Activated CD4-positive, alpha-beta T cell treated with anti-CD3 and anti-CD28 coated beads, Interleukin-2, amount 50 U/mL, for 1 hour (primary cell): Measurements from ENCODE around the gene IST1.

Experiments used
- DNase-seq: peaks from one replicate; pipeline ENCODE4 v3.0.0-alpha.2; 2020

Gene IST1

DNA sequence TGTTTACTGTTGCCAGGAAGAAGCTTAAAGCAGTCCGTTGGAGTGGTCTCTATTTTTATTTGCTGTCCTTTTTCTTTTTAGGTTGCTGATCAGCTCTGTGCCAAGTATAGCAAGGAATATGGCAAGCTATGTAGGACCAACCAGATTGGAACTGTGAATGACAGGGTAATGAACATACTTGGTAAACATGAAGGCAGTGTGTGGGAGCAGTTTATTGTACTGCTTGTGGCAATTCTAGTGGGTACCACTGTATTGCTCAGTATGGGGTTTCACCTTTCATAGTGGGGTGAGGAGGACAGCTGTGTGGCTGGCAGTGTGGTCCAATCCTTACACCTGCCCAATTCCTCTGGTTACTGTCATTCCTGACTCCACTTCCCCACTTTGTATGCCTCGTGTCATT is 25.3 kb downstream of the IST1 start:
- no peak for DNase-seq

- no peak for DNase-seq
Measured at GRCh38 chr16:71923941-71924690, 28.8 kb downstream of the IST1 start.

DNA sequence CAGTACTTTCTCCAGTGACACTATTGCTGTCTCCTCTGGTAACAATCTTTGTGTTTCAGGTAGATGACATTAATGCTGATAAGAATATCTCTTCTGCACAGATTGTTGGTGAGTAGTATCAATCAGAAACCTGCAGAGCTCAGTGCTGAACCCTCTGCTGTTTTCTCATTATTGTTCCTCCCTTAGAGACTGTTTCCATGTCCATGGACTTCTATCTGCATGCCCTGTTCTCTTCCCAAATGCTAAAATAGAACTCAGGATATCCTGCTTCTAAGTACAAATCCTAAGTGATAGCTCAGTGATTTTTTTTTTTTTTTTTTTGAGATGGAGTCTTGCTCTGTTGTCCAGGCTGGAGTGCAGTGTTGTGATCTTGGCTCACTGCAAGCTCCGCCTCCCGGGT is 29.4 kb downstream of the IST1 start:
- DNase-seq: no peak

DNA sequence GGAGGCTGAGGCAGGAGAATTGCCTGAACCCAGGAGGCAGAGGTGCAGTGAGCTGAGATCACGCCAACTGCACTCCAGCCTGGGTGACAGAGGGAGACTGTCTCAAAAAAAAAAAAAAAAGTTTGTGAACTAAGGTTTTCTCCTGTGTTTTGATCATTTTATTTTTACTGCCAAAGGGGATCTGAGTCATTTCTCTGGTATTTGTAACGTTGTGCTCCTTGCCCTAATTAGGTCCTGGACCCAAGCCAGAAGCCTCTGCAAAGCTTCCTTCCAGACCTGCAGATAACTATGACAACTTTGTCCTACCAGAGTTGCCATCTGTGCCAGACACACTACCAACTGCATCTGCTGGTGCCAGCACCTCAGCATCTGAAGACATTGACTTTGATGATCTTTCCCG is 32.1 kb downstream of the IST1 start:
- DNase-seq: no peak

- DNase-seq: no peak
Measured at GRCh38 chr16:71927787-71928186, 32.5 kb downstream of the IST1 start.

DNA sequence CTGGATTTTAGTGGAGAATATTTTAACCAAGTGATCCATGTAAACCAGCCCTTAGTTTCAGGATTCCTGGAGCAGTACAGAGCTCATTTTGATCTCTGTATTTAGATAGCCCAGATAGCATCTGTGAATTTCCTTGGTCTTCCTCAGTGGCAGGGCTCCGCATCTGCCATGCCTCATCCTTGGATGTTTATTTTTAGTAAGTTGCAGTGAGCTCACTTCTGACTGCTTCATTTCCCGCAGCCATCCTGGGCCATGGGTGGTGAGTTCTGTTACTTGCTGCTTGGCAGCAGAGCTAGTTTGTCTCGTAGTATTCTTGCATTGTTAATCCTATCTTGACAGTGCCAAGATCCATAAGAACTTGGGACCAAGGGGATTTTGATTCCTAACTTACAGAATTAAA is 33.7 kb downstream of the IST1 start:
- no peak for DNase-seq

GRCh38 chr16:71930013-71930563 is 34.8 kb downstream of the IST1 start:
- no peak for DNase-seq

GRCh38 chr16:71931001-71931400 is 35.7 kb downstream of the IST1 start:
- DNase-seq: no peak

- DNase-seq: no peak
Measured at GRCh38 chr16:71931599-71931998, 36.3 kb downstream of the IST1 start.

DNA sequence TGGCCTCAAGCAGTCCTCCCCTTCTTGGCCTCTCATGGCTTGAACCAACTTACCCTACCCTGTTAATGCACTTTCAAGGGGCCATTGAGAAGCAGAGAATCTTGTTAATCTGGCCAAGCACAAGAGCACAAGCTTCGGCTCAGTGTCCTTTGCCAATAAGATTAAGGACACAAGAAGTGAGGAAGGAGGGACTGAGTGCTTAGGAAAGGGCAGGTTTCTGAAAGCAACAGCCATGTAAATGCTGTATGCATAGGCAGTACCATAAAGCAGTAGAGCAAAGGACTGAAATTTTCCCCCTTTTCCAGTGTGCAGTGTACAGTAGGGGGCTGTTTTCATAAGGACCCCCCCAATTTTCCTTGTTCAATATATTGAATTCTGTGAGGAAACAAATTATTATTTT is 37.7 kb downstream of the IST1 start:
- no peak for DNase-seq

GRCh38 chr16:71933913-71934695 is 38.8 kb downstream of the IST1 start:
- no peak for DNase-seq

GRCh38 chr16:71937868-71938510 is 42.7 kb downstream of the IST1 start:
- no peak for DNase-seq

DNA sequence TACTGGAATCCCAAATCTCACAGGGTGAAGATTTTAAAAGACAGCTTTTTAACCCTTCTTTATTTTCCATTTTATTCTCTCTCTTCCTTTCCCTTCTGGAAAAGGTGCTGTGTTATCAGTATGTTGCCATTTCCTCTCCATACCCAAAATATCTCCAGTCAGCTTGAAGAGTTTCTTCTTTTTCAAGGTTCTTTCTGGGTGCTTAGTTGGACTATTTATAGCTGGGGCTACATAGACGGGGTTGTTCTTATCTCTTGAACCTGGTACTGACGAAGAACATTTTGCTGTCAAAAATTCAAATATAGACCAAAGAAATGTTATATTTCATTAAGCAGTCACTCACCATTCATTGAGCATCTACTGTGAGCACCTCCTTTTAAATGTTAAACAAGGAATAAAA is 48.6 kb downstream of the IST1 start:
- DNase-seq: no peak

- DNase-seq: no peak
Measured at GRCh38 chr16:71945616-71946015, 50.3 kb downstream of the IST1 start.

DNA sequence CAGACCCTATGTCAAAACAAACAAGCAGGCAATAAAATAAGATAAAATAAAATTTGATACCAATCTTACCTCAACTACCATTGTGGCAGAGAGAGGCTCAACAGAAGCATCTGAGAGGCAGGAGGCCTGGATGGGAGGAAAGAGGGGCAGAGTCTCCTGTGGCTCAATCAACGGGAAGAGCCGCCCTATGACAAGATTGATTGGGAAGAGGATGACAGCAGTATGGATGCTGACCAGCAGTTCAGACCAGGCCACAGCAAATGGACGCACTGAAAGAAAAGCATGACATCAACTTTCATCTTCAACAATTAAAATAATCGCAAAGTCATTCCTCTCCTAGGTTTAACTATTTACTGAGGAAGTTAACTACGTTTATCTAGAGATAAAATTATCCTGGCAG is 57.5 kb downstream of the IST1 start:
- DNase-seq: no peak

DNA sequence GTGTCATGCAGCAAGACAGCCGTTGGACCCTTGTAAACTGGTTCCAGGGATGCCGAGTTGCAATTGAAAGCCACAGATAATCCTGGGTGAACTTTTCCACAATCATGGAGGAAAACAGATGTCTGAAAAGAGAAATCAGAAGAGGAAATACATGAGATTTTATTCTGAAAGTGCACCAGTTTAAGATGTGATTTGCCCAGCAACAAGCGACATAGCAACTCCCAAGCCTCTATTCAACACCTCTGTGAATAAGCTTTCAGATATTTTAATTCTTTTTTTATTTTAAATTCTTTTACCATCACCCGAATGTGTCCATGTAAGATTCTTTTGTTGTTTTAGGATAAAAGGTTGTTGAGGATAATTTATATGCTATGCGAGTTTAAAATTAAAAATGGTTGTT is 58.8 kb downstream of the IST1 start:
- no peak for DNase-seq

DNA sequence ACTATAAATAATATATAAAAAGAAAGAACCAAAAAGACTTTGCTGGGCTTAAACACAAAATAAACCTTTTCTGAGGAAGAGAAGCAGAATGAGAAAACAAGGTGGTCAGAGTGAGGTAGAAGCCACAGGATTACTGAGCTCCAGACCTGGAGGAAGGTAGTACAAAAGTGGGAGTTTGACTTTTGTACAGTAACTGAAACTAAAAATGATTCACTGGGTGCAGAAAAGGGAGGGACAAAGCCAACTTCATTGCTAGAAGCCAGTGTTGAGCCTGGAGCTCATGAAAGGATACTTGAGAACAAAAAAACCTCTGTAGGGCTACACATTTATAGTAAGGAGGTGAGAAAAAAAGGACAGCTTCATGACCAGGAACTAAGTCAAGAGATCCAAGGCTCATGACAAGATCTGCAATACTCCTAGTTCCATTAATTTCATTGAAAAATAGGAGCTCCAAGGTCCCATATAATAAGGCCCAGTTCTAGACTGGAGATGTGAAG is 59.4 kb downstream of the IST1 start:
- DNase-seq: no peak

GRCh38 chr16:71956486-71956885 is 61.2 kb downstream of the IST1 start:
- no peak for DNase-seq

DNA sequence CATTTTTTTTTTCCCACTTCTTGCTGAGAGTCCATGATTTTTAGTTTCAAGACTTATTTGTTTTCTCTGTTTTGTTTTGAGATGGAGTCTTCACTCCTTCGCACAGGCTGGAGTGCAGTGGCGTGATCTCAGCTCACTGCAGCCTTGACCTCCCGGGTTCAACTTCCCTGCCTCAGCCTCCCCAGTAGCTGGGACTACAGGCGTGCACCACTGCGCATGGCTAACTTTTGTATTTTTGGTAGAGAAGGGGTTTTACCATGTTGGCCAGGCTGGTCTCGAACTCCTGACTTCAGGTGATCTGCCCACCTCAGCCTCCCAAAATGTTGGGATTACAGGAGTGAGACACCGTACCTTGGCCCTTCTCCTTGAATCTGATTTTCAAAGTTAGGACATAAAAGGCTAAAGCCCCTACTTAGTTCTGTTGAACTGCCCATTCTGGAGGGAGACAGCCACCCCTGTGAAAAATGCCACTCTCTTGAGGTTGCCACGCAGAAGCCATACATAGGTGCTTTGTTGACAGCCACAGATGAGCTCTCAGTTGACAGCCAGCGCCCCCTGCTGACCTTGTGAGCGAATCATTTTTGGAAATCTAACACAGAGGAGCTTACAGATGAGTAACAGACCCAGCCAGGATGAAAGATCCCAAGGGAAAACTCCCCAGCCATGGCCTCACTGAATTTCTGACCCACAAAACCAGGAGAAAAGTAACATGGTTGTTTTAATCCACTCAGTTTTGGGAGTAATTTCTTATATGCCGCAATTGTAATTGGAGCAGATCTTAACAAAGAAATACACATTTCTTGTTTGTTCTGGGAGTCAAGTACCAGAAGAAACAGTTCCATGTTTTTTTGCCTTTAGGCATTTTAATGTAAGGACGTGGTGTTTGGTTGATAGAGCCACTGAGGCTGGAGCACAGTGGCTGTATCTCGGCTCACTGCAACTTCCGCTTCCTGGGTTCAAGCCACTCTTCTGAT is 66.0 kb downstream of the IST1 start:
- DNase-seq: peak; percentile 82

DNA sequence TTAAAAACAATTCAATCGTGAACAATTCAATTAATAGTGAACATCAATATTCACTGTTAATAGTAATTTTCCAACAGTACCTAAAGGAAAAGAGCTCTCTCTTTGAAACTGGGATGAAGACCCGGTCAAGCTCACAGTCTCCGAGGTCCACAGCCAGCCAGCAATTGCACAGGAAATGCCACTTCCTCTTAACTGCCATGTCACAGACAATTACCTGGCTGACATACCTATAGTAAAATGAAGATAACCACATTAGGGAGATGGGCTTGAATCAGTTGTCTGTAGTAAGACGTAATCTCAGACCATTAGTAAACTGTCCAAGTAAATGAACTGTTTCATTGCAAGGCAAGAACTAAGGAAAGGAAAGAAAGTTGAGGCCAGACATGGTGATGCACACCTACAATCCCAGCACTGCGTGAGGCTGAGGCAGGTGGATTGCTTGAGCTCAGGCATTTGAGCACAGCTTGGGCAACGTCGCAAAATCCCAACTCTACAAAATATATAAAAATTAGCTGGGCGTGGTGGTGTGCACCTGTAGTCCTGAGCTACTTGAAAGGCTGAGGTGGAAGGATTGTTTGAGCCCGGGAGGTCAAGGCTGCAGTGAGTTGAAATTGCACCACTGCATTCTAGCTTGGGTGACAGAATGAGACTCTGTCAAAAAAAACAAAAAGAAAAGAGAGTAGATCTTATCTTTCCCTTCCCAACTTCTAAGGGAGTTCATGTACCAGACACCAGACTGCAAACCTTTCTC is 68.0 kb downstream of the IST1 start:
- DNase-seq: no peak

DNA sequence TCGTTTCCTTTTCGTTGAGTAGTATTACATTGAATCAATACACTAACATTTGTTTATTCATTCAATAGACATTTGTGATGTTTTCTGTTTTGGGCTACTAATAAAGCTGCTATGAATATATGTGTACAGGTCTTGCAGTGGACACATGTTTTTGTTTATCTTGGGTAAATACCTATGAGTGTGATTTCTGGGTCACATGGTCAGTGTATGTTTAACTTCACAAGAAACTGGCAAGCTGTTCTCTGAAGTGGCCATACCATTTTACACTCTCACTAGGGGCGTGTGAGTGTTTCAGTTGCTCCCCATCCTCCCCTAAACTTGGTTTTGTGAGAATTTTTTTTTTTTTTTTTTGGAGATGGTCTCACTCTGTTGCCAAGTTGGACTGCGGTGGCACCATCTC is 69.9 kb downstream of the IST1 start:
- no peak for DNase-seq

- no peak for DNase-seq
Measured at GRCh38 chr16:71966932-71967331, 71.6 kb downstream of the IST1 start.
